Esophagus muscularis mucosa (tissue), 4 donors: ENCODE results near the gene CRISPLD2. TPM values are rescaled to one million over a fixed set of nuclear protein-coding genes. Genes with fewer than 3 reads are reported as not detected.
"Not testable (repeated sequence)": the region's sequence is repeated elsewhere in the genome, so short reads cannot be mapped to it uniquely, and the experiment has no call there.

Source experiments
- DNase-seq: peaks from one replicate; pipeline ENCODE4 v3.0.0-alpha.2; 2017; ENCODE audit errors: extremely low spot score
- H3K27ac ChIP-seq, 4 donors: fragments of 200-600 bp; sonication (generic); replicated peaks in 1 of 4; 1 replicate in 3 of 4; 2 replicates in 1 of 4; pipeline ENCODE4 v1.5.1; 2016 to 2019; ENCODE audit warnings: mild to moderate bottlenecking in 1 of 4
- H3K27me3 ChIP-seq, 4 donors: fragments of 200-600 bp; sonication (generic); one replicate each; pipeline versions ENCODE4 v1.5.1 to v1.6.0; 2016 to 2019
- H3K36me3 ChIP-seq, 4 donors: fragments of 200-600 bp; sonication (generic); one replicate each; pipeline ENCODE4 v1.5.1; 2016 to 2019
- H3K4me1 ChIP-seq, 4 donors: fragments of 200-600 bp; sonication (generic); one replicate each; pipeline ENCODE4 v1.5.1; 2016 to 2019
- H3K4me3 ChIP-seq, 4 donors: fragments of 200-600 bp; sonication (generic); 1 replicate in 2 of 4; 2 replicates in 2 of 4; pipeline ENCODE4 v1.5.1; 2016 to 2019; ENCODE audit warnings: mild to moderate bottlenecking in 4 of 4, moderate library complexity in 1 of 4
- H3K9me3 ChIP-seq, 4 donors: fragments of 200-600 bp; sonication (generic); 1 replicate in 3 of 4; 2 replicates in 1 of 4; pipeline ENCODE4 v1.5.1; 2016 to 2019
- CTCF ChIP-seq, 3 experiments: fragments of 200-600 bp in 2 of 3; fragments of 450-650 bp in 1 of 3; sonication (generic) in 2 of 3; IDR thresholded peaks; one replicate each; pipeline ENCODE4 v1.5.1; 2017 to 2019; ENCODE audit warnings: antibody characterized with exemption in 3 of 3, mild to moderate bottlenecking in 2 of 3, moderate library complexity in 1 of 3
- EP300 ChIP-seq: sonication (generic); formaldehyde crosslinking; IDR thresholded peaks from one replicate; pipeline ENCODE4 v1.6.1; 2017; ENCODE audit warnings: antibody characterized with exemption
- POLR2A ChIP-seq: fragments of 450-650 bp; IDR thresholded peaks from one replicate; pipeline ENCODE4 v1.6.1; 2017; ENCODE audit warnings: antibody characterized with exemption, moderate library complexity, mild to moderate bottlenecking, low read depth
- POLR2AphosphoS5 ChIP-seq, 2 donors: sonication (generic); formaldehyde crosslinking; IDR thresholded peaks; one replicate each; pipeline ENCODE4 v1.6.1; 2017; ENCODE audit warnings: antibody characterized with exemption in 2 of 2
- WGBS: methylation state at CpG from one replicate; pipeline ENCODE4 v1.1.5; 2018; 5-methylcytosine and 5-hydroxymethylcytosine counted together
- intact Hi-C: fragments of 100-400 bp; cut with DNase I; formaldehyde crosslinking; loops from one replicate; pipeline ENCODE4 v1.15.1; 2023
- total RNA-seq, 4 donors: library from RNA; depleted of rRNA; stranded (reverse); fragments of >200 nt; gene quantifications; one replicate each; pipeline versions ENCODE4 v1.1.0 to v1.2.1, GENCODE V29; 2016

The CRISPLD2 gene
- total RNA-seq, 4 donors from 2014 or later = 230 to 568 (median 289) TPM

- Histone ChIP-seq H3K36me3 (peaks cover 4 to 12% (median 8%) of the 10 kb centered on the region in 4 donors), H3K9me3 (no peaks in the 10 kb centered on the region), H3K27ac (peak overlapping the region; percentile 94 to 97 (median 96)), H3K4me3 (no peak overlapping the region), H3K27me3 (no peaks in the 10 kb centered on the region), H3K4me1 (peaks cover 46 to 100% (median 97%) of the 10 kb centered on the region in 4 donors)
- TF ChIP-seq CTCF (IDR thresholded peaks at IDR 0.05) (no peak), POLR2AphosphoS5 (IDR thresholded peaks at IDR 0.05) (peak in 1 of 2 donors; percentile 91), EP300 (peak; percentile 99), POLR2A (no peak)
- WGBS = 56% methylated on average over 15 of the region's 15 CpGs
- intact Hi-C loops = no loop called here
- no peak for DNase-seq
These were observed 9.6 kb downstream of the CRISPLD2 start for GRCh38 chr16:84829168-84829965.

DNA sequence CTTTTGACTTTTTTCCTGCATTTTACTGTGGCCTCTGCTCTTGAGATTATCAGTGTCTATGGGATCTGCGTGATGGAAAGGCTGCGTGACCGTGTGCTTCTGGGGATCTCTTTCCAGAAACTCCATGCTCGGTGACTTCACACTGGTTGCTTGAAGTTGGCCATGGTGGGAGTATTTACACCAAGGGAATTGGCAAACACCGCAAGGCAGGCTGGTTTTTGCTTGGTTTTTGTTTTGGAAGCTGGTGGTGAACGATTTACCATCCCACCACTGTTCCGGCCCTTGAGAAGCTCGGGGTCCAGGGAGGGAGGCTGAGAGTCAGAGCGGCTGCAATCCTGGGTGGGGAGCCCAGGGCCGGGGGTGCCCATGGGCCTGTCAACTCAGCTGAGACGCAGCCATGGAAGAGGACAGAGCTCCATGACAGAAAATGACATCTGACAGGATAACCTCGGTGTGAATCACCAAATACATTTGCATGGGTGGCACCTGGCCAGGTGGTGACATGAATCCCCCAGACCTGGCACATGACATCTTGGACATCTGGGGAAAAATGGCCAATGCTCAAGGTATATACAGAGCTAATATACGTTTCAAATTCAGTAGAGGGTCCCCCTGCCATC is 11.1 kb downstream of the CRISPLD2 start:
- DNase-seq = no peak
- 88% methylated on average over 13 of the region's 13 CpGs for WGBS
- peaks cover 61 to 100% (median 98%) of the 10 kb centered on the region in 4 donors for H3K4me1 ChIP-seq
- no peaks in the 10 kb centered on the region for H3K27me3 ChIP-seq
- H3K36me3 ChIP-seq = peaks cover 4 to 12% (median 8%) of the 10 kb centered on the region in 4 donors
- intact Hi-C loops = no loop called here
- peak overlapping the region; percentile 94 to 97 (median 96) for H3K27ac ChIP-seq
- TF ChIP-seq POLR2AphosphoS5 (IDR thresholded peaks at IDR 0.05) = no peak
- TF ChIP-seq CTCF (IDR thresholded peaks at IDR 0.05) = no peak
- no peak for TF ChIP-seq POLR2A
- TF ChIP-seq EP300 = no peak
- no peak overlapping the region for H3K4me3 ChIP-seq
- no peaks in the 10 kb centered on the region for H3K9me3 ChIP-seq

GRCh38 chr16:84831728-84832127 is 11.9 kb downstream of the CRISPLD2 start:
- peaks cover 63 to 100% (median 97%) of the 10 kb centered on the region in 4 donors for H3K4me1 ChIP-seq
- H3K9me3 ChIP-seq, DNase-seq, intact Hi-C loops, H3K27me3 ChIP-seq: not testable (repeated sequence)
- WGBS = 60% methylated on average over 10 of the region's 10 CpGs
- H3K4me3 ChIP-seq = peak overlapping the region in 2 of 4 donors; percentile 11 to 49
- H3K27ac ChIP-seq = peak overlapping the region; percentile 94 to 97 (median 96)
- peaks cover 4 to 12% (median 8%) of the 10 kb centered on the region in 4 donors for H3K36me3 ChIP-seq

DNA sequence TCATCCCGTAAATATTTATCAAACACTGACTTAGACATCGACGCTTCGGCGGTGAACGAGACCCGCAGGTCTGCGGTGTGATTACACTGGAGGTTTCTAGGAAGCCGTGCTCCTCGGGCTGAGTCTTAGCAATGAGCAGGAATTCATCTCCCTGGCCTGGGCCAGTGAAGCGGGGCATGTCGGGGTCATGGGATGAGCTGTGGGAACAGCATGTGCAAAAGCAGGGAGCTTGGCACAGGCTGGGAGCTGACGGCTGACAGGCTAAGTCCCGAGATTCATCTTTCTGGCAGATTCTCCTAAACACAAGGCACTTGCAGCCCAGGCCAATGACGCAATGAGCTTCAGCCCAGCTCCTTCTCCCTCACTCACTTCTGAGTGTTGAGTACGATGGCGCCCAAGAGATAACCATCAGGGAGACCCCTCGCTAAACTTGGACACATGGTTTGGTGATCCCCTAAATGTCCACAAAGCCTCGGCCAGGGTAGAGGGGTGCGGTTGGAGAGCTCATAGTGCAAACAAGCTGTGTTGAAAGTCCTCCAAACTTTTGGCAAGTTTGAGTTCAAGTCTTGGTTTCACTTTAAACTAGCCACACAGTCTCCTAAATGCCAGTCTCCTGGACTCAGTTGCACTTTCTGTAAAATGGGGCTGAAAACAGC is 12.8 kb downstream of the CRISPLD2 start:
- 55% methylated on average over 15 of the region's 20 CpGs for WGBS
- no peaks in the 10 kb centered on the region for H3K27me3 ChIP-seq
- peak overlapping the region; percentile 12 to 49 (median 32) for H3K4me3 ChIP-seq
- intact Hi-C loops = no loop called here
- TF ChIP-seq POLR2A (no peak), POLR2AphosphoS5 (IDR thresholded peaks at IDR 0.05) (peak in 1 of 2 donors; percentile 100), CTCF (IDR thresholded peaks at IDR 0.05) (no peak), EP300 (peak; percentile 100)
- DNase-seq = peak; percentile 98
- H3K9me3 ChIP-seq = no peaks in the 10 kb centered on the region
- peaks cover 4 to 12% (median 9%) of the 10 kb centered on the region in 4 donors for H3K36me3 ChIP-seq
- peak overlapping the region; percentile 94 to 97 (median 96) for H3K27ac ChIP-seq
- peaks cover 69 to 100% (median 96%) of the 10 kb centered on the region in 4 donors for H3K4me1 ChIP-seq

GRCh38 chr16:84833144-84833500 is 13.3 kb downstream of the CRISPLD2 start:
- Histone ChIP-seq H3K27ac (peak overlapping the region; percentile 94 to 97 (median 96)), H3K27me3 (no peaks in the 10 kb centered on the region), H3K4me1 (peaks cover 74 to 100% (median 96%) of the 10 kb centered on the region in 4 donors), H3K9me3 (no peaks in the 10 kb centered on the region), H3K4me3 (peak overlapping the region; percentile 12 to 49 (median 32)), H3K36me3 (peaks cover 4 to 15% (median 12%) of the 10 kb centered on the region in 4 donors)
- intact Hi-C loops = no loop called here
- TF ChIP-seq EP300 = no peak
- TF ChIP-seq CTCF (IDR thresholded peaks at IDR 0.05) = no peak
- TF ChIP-seq POLR2AphosphoS5 (IDR thresholded peaks at IDR 0.05) = no peak
- TF ChIP-seq POLR2A = no peak
- WGBS = 71% methylated on average over 11 of the region's 11 CpGs
- no peak for DNase-seq
